ENCODE results near the gene ACOX1.
A peak's percentile ranks its signal among the peaks of the same experiment; 100 is the strongest.

The ACOX1 gene

GRCh38 chr17:75996665-75997590 is 18.0 kb upstream of the ACOX1 start:
- TF ChIP-seq CTCF (conservative IDR thresholded peaks at IDR 0.05; ENCODE audit: low read depth), result no peak
- POLR2A ChIA-PET (ENCODE audit: low non-redundant PET), result no interaction called here
- peak overlapping the region; percentile 78 for H3K27ac ChIP-seq
- DNase-seq (ENCODE audit: low spot score), result peak; percentile 74
- CTCF ChIA-PET, result interaction anchor here (0.6 to 0.9 kb wide), 5 partner anchors 24 to 255 kb away, joined by 3 to 5 read pairs (median 4); no protein-coding TSS in a partner anchor

GRCh38 chr17:75995385-75995925 is 16.5 kb upstream of the ACOX1 start:
- H3K27ac ChIP-seq, result peak overlapping the region; percentile 78
- ChIA-PET CTCF (no interaction called here), POLR2A (ENCODE audit: low non-redundant PET) (no interaction called here)
- DNase-seq (ENCODE audit: low spot score), result no peak
- TF ChIP-seq CTCF (conservative IDR thresholded peaks at IDR 0.05; ENCODE audit: low read depth), result no peak

- ChIA-PET CTCF (no interaction called here), POLR2A (ENCODE audit: low non-redundant PET) (no interaction called here)
- peak overlapping the region; percentile 78; the same call in 1 of the 2 replicates for H3K27ac ChIP-seq
- TF ChIP-seq CTCF (conservative IDR thresholded peaks at IDR 0.05; ENCODE audit: low read depth), result no peak
- DNase-seq (ENCODE audit: low spot score), result no peak
Observed at GRCh38 chr17:75994802-75995370, 15.9 kb upstream of the ACOX1 start.

- CTCF ChIA-PET, result interaction anchor here (0.6 to 0.7 kb wide), 2 partner anchors 48 to 97 kb away, joined by 3 read pairs; no protein-coding TSS in a partner anchor
- POLR2A ChIA-PET (ENCODE audit: low non-redundant PET), result interaction anchor here (0.7 kb wide), 1 partner anchor 10 kb away, joined by 12 read pairs; no protein-coding TSS in a partner anchor
- DNase-seq (ENCODE audit: low spot score), result no peak
- TF ChIP-seq CTCF (conservative IDR thresholded peaks at IDR 0.05; ENCODE audit: low read depth), result no peak
- no peak overlapping the region for H3K27ac ChIP-seq
Observed at GRCh38 chr17:75991396-75991795, 12.4 kb upstream of the ACOX1 start.

GRCh38 chr17:75987041-75987440 is 8.1 kb upstream of the ACOX1 start:
- CTCF ChIA-PET, result no interaction called here
- DNase-seq (ENCODE audit: low spot score), result no peak
- peak overlapping the region; percentile 31 for H3K27ac ChIP-seq
- no peak for TF ChIP-seq CTCF (conservative IDR thresholded peaks at IDR 0.05; ENCODE audit: low read depth)
- POLR2A ChIA-PET (ENCODE audit: low non-redundant PET), result no interaction called here

- no peak for TF ChIP-seq CTCF (conservative IDR thresholded peaks at IDR 0.05; ENCODE audit: low read depth)
- no peak overlapping the region for H3K27ac ChIP-seq
- ChIA-PET CTCF (no interaction called here), POLR2A (ENCODE audit: low non-redundant PET) (no interaction called here)
- DNase-seq (ENCODE audit: low spot score), result no peak
Observed at GRCh38 chr17:75985986-75986385, 7.0 kb upstream of the ACOX1 start.

Data from RWPE1 (cell line).